WI38 (cell line): ENCODE data around the gene FAM110A.
"Not testable (repeated sequence)": the region's sequence is repeated elsewhere in the genome, so short reads cannot be mapped to it uniquely, and the experiment has no call there.

Experiments
- H3K4me3 ChIP-seq: 2 replicates; pipeline ENCODE4 v1.5.1; 2011; ENCODE audit warnings: low read depth, mild to moderate bottlenecking, control low read depth, low read length
- CTCF ChIP-seq: IDR thresholded peaks from 2 replicates; pipeline ENCODE4 v1.5.1; 2012; ENCODE audit warnings: low read depth, mild to moderate bottlenecking, control low read depth, low read length

Gene FAM110A

DNA sequence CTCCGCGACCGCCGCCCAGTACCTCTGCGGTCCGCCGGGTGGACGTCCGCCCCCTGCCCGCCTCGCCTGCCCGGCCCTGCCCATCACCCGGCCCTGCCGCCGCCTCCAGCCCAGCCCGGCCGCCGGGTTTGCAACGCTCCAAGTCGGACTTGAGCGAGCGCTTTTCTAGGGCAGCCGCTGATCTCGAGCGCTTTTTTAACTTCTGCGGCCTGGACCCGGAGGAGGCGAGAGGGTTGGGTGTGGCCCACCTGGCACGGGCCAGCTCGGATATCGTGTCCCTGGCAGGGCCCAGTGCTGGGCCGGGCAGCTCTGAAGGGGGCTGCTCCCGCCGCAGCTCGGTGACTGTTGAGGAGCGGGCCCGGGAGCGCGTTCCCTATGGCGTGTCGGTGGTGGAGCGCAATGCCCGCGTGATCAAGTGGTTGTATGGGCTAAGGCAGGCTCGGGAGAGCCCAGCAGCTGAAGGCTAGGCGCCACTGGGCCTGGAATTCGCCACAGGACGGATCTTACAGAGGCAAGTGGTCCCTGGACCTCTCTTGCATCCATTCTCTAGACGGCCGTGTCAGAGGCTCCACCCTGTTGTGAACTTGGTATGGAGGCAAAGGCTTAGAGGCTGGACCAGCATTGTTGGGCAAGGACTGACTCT, 11.8 kb downstream of the FAM110A start:
- TF ChIP-seq CTCF = no peak
- H3K4me3 ChIP-seq = no peak overlapping the region

DNA sequence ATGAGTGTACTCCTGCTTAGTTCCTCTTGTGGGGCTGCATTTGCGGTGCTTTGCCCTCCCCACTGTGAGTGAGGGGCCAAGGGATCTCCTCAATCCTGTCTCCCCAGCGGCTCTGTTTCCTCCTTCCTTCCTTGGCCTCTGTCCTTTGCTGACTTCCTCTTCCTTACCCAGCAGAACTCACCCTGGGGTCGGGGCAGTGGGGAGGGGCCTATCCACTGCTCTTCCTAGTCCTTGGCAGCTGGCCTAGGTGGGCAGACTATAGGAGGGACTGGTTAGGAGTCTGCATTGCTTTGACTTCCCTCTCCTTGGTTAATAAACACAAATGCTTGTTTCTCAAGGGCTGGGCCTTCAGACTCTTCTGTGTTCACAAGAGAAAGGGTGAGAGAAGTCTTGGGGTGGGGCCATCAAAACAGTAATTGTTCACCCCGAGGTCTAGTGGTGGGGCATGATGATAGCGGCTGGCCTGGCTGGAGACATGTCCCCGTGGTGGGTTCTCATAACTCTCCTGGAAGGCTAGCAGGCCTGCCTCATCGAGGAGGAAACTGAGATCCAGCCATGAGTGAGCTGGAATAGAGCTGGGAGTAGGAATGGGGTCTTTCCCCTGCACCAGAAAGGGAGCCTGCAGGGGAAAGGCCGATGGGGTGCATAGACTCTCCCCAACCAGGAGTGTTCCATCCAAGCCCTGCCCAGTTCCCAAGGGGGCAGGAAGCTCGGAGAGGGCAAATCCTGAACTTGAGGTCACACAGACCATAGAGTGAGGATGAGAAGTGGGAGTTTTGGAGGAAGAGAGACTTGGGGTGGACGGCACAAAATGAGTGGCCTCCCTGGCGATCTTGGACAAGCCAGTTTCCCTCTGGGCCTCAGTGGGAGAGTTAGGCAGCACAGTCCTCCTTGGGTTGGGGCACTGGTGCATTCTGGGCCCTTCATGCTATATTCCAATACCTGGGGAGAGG, 12.7 kb downstream of the FAM110A start:
- H3K4me3 ChIP-seq = no peak overlapping the region

GRCh38 chr20:846894-847278, 13.4 kb downstream of the FAM110A start:
- H3K4me3 ChIP-seq = no peak overlapping the region
- TF ChIP-seq CTCF = no peak

More for the DNA sequence above, 12.7 kb downstream of the FAM110A start:
- TF ChIP-seq CTCF = no peak

DNA sequence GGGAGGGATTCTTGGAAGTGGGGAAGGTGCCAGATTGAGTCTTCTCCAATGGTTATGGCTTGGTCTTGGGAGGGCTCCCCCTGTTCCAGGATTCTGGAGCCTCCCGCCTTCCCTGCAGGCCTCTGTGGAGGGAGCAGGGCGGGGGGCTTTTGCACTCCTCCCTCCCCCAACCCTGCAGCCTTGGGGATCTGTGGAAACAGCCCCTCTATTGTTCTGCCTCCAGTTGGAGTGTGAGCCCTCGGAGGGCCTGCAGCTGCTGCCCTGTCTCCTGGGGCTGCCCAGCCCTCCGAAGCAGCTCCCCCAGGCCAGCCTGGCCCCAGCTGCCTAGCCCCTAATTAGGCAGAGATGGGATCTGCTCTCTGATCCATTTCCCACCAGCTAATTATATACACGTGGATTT, 14.7 kb downstream of the FAM110A start:
- H3K4me3 ChIP-seq = no peak overlapping the region
- no peak for TF ChIP-seq CTCF

DNA sequence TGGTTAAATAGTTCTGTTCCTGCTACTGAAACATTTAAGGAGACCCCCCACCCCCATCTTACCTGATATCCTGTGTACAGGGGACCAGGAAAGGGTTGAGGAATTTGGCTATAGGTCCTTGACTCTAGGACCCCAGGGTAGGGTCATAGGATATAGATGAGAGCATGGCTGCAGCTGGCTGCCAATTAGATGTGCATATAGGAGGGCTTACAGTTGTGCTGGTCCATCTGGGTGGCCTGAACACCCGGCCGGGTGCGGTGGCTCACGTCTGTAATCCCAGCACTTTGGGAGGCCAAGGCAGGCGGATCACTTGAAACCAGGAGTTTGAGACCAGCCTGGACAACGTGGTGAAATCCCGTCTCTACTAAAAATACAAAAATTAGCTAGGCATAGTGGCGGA, 15.2 kb downstream of the FAM110A start:
- H3K4me3 ChIP-seq = not testable (repeated sequence)

DNA sequence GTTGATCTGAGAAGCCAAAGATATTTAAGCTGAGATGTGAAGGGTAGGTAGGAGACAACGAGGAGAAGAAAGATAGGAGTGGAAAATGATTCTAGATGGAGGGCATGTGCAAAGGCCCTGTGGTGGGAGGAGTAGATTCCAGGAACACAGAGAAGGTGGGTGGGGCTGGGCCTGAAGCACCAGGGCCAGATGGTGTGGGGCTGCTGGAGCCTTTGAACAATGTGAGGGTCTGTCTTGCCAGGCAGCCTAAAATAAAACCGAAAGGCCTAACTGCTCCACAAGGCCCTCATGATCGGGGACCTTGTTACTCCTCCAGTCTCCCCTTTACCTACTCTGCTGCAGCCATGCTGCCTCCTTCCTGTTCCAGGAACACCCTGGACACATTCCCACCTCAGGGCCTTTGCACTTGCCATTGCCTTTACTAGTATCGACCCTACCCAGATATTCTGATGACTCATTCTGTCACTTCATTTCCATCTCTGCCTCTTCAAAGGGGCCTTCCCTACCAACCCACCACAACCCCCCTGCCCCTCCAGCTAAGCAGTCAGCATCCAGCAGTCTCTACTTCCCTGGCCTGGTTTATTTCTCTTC, 20.0 kb downstream of the FAM110A start:
- TF ChIP-seq CTCF = no peak
- H3K4me3 ChIP-seq = no peak overlapping the region

DNA sequence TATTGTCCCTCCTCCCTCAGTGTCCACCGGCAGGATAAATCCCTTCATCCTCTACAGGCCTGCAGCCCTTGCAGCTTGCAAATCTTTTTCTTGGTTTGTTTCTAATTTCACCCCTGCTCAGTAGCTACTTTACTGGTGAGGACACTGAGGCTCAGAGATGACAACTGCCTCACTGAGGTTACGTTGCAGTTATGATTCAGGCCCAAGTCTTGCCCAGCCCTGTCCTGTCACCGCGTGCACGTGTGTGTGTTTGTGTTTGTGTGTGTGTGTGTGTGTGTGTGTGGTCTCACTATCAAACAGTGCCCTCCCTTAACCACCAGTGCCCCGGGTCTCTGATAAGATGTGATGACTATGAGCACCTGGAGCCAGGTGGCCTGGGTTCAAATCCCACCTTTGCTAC, 21.1 kb downstream of the FAM110A start:
- H3K4me3 ChIP-seq = no peak overlapping the region
- no peak for TF ChIP-seq CTCF
